ENCODE results near the gene PUM1. TPM values are rescaled to one million over a fixed set of nuclear protein-coding genes. Genes with fewer than 3 reads are reported as not detected.

PUM1 gene
- total RNA-seq, 6 experiments from 2014 or later: 83.6 to 95.4 (median 90.8) TPM

GRCh38 chr1:30888391-30888790 lies 177.1 kb downstream of the PUM1 start:
- peak overlapping the region; percentile 41; the same call in 1 of the 2 replicates for H3K4me3 Mint-ChIP-seq
- no peaks in the 10 kb centered on the region for H3K36me3 Mint-ChIP-seq (ENCODE audit: low read depth)
- H3K4me1 Mint-ChIP-seq (ENCODE audit: low read depth): peaks cover 28% of the 10 kb centered on the region
- peak overlapping the region; percentile 80 for H3K27ac Mint-ChIP-seq
- TF ChIP-seq CTCF (IDR thresholded peaks at IDR 0.05): no peak
- H3K9me3 Mint-ChIP-seq: no peaks in the 10 kb centered on the region
- H3K27me3 Mint-ChIP-seq (ENCODE audit: insufficient read depth): no peaks in the 10 kb centered on the region; the same call in none of the 2 replicates
- DNase-seq: peak; percentile 88

- H3K4me1 Mint-ChIP-seq (ENCODE audit: low read depth): peaks cover 28% of the 10 kb centered on the region
- H3K27me3 Mint-ChIP-seq (ENCODE audit: insufficient read depth): no peaks in the 10 kb centered on the region; the same call in none of the 2 replicates
- H3K27ac Mint-ChIP-seq: peak overlapping the region; percentile 80
- no peaks in the 10 kb centered on the region for H3K9me3 Mint-ChIP-seq
- no peaks in the 10 kb centered on the region for H3K36me3 Mint-ChIP-seq (ENCODE audit: low read depth)
- no peak for TF ChIP-seq CTCF (IDR thresholded peaks at IDR 0.05)
- H3K4me3 Mint-ChIP-seq: 0 out of 2 replicates have a peak overlapping the region, but pooled peaks have one; percentile 22
- DNase-seq: peak; percentile 55
Measured at GRCh38 chr1:30887485-30888315, 177.8 kb downstream of the PUM1 start.

- peak overlapping the region; percentile 80 for H3K27ac Mint-ChIP-seq
Measured at GRCh38 chr1:30886710-30887428, 178.6 kb downstream of the PUM1 start.

GRCh38 chr1:30885570-30886522 lies 179.7 kb downstream of the PUM1 start:
- Mint-ChIP-seq H3K9me3 (no peaks in the 10 kb centered on the region), H3K27ac (no peak overlapping the region), H3K4me1 (ENCODE audit: low read depth) (peaks cover 28% of the 10 kb centered on the region), H3K36me3 (ENCODE audit: low read depth) (no peaks in the 10 kb centered on the region), H3K4me3 (no peak overlapping the region), H3K27me3 (ENCODE audit: insufficient read depth) (no peaks in the 10 kb centered on the region; the same call in 1 of the 2 replicates)
- no peak for DNase-seq
- TF ChIP-seq CTCF (IDR thresholded peaks at IDR 0.05): no peak

More at GRCh38 chr1:30886710-30887428, 178.6 kb downstream of the PUM1 start:
- Mint-ChIP-seq H3K4me1 (ENCODE audit: low read depth) (peaks cover 28% of the 10 kb centered on the region), H3K27me3 (ENCODE audit: insufficient read depth) (no peaks in the 10 kb centered on the region; the same call in none of the 2 replicates), H3K4me3 (no peak overlapping the region), H3K9me3 (no peaks in the 10 kb centered on the region), H3K36me3 (ENCODE audit: low read depth) (no peaks in the 10 kb centered on the region)
- DNase-seq: no peak
- TF ChIP-seq CTCF (IDR thresholded peaks at IDR 0.05): no peak

GRCh38 chr1:30884723-30885122 lies 180.8 kb downstream of the PUM1 start:
- Mint-ChIP-seq H3K9me3 (no peaks in the 10 kb centered on the region), H3K4me3 (no peak overlapping the region), H3K36me3 (ENCODE audit: low read depth) (no peaks in the 10 kb centered on the region), H3K27ac (no peak overlapping the region), H3K4me1 (ENCODE audit: low read depth) (peaks cover 31% of the 10 kb centered on the region), H3K27me3 (ENCODE audit: insufficient read depth) (no peaks in the 10 kb centered on the region; the same call in 1 of the 2 replicates)
- no peak for DNase-seq
- TF ChIP-seq CTCF (IDR thresholded peaks at IDR 0.05): no peak

All from HFFc6 (cell line).